ENCODE data around the gene GEMIN7.

GRCh38 chr19:45035755-45036154 is 43.3 kb upstream of the GEMIN7 start:
- TF ChIP-seq TCF12 (IDR thresholded peaks at IDR 0.05; ENCODE audit: low read depth) (no peak), EP300 (IDR thresholded peaks at IDR 0.05; ENCODE audit: borderline replicate concordance) (no peak), RAD21 (IDR thresholded peaks at IDR 0.05; ENCODE audit: low read depth) (no peak), YY1 (IDR thresholded peaks at IDR 0.05; ENCODE audit: low read depth) (no peak), CEBPB (IDR thresholded peaks at IDR 0.05) (no peak), ZBTB7A (IDR thresholded peaks at IDR 0.05; ENCODE audit: low read depth) (no peak), TAF1 (IDR thresholded peaks at IDR 0.05; ENCODE audit: low read depth) (no peak), EGR1 (IDR thresholded peaks at IDR 0.05) (no peak), TEAD4 (IDR thresholded peaks at IDR 0.05) (no peak), CREB1 (IDR thresholded peaks at IDR 0.05; ENCODE audit: low read depth) (no peak), FOXM1 (IDR thresholded peaks at IDR 0.05; ENCODE audit: borderline replicate concordance, low read depth) (no peak), MAX (IDR thresholded peaks at IDR 0.05) (no peak)
- TF ChIP-seq, protein P1, sequence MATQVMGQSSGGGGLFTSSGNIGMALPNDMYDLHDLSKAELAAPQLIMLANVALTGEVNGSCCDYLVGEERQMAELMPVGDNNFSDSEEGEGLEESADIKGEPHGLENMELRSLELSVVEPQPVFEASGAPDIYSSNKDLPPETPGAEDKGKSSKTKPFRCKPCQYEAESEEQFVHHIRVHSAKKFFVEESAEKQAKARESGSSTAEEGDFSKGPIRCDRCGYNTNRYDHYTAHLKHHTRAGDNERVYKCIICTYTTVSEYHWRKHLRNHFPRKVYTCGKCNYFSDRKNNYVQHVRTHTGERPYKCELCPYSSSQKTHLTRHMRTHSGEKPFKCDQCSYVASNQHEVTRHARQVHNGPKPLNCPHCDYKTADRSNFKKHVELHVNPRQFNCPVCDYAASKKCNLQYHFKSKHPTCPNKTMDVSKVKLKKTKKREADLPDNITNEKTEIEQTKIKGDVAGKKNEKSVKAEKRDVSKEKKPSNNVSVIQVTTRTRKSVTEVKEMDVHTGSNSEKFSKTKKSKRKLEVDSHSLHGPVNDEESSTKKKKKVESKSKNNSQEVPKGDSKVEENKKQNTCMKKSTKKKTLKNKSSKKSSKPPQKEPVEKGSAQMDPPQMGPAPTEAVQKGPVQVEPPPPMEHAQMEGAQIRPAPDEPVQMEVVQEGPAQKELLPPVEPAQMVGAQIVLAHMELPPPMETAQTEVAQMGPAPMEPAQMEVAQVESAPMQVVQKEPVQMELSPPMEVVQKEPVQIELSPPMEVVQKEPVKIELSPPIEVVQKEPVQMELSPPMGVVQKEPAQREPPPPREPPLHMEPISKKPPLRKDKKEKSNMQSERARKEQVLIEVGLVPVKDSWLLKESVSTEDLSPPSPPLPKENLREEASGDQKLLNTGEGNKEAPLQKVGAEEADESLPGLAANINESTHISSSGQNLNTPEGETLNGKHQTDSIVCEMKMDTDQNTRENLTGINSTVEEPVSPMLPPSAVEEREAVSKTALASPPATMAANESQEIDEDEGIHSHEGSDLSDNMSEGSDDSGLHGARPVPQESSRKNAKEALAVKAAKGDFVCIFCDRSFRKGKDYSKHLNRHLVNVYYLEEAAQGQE (IDR thresholded peaks at IDR 0.05; ENCODE audit: low read depth) = no peak
- TF ChIP-seq, protein P2, sequence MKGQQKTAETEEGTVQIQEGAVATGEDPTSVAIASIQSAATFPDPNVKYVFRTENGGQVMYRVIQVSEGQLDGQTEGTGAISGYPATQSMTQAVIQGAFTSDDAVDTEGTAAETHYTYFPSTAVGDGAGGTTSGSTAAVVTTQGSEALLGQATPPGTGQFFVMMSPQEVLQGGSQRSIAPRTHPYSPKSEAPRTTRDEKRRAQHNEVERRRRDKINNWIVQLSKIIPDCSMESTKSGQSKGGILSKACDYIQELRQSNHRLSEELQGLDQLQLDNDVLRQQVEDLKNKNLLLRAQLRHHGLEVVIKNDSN (IDR thresholded peaks at IDR 0.05) = no peak
